Hindlimb muscle (tissue), 1 donor: ENCODE results near the gene ADGRL4. TPM values are rescaled to one million over a fixed set of nuclear protein-coding genes. Genes with fewer than 3 reads are reported as not detected.
"Not testable (repeated sequence)": the region's sequence is repeated elsewhere in the genome, so short reads cannot be mapped to it uniquely, and the experiment has no call there.

Experiments
- DNase-seq: peaks from one replicate; pipeline ENCODE4 v3.0.0-alpha.2; 2013
- polyA plus RNA-seq: library from polyadenylated mRNA; unstranded; fragments of 120-200 nt; gene quantifications from one replicate; pipeline ENCODE4 v1.2.1, GENCODE V29; 2013; ENCODE audit not compliant: insufficient read length

Gene ADGRL4
- polyA plus RNA-seq = 19.2 TPM

- peak; percentile 13 for DNase-seq
Observed at GRCh38 chr1:79006564-79006963, at the start of gene ADGRL4. TSS of gene ADGRL4 (minus strand) at chr1:79006730. CDS start at chr1:79006654, 76 bp downstream.

DNA sequence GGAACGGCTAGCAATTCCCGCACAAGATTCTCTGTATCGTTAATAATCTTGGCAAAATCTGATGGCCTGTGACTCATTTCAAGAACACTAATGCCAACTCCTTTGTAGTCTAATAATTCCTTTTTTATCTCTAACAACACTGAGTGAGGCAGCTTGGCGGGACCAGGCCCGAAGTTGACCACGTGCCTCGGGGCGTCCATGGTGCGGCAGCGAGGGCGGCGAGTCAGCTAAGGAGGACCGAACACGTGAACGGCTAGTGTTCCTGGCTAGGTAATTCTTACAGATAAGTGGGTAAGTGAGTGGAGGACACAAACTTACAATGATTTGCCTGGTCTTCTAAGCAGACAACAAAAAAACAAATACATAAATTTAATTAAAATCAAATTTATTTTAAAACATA is 49.3 kb upstream of the ADGRL4 start:
- DNase-seq = no peak

- no peak for DNase-seq
Observed at GRCh38 chr1:79052829-79053449, 46.4 kb upstream of the ADGRL4 start.

- DNase-seq = no peak
Observed at GRCh38 chr1:79044974-79045650, 38.6 kb upstream of the ADGRL4 start.

- no peak for DNase-seq
Observed at GRCh38 chr1:79043506-79043905, 37.0 kb upstream of the ADGRL4 start.

- DNase-seq = no peak
Observed at GRCh38 chr1:79042539-79042938, 36.0 kb upstream of the ADGRL4 start.

DNA sequence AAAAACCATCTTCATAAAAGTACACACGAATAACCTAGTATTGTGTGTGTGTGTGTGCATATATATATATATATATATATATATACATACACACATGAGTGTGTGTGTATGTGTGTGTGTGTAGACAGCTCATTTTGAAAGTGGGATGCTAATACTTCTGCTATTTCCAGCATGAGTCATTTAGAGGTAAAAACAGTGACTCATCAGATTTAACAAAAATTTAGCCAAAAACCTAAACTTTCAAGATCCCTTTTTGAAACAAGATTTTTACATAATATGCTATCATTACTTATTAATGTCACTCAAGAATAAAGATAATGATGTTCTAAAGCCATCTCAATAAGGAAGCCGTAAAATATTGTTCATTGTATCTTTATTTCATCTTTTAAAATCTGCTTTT is 35.6 kb upstream of the ADGRL4 start:
- no peak for DNase-seq

GRCh38 chr1:79041666-79042065 is 35.1 kb upstream of the ADGRL4 start:
- DNase-seq = no peak

GRCh38 chr1:79040424-79041082 is 34.0 kb upstream of the ADGRL4 start:
- DNase-seq = no peak

GRCh38 chr1:79037085-79037484 is 30.6 kb upstream of the ADGRL4 start:
- no peak for DNase-seq

DNA sequence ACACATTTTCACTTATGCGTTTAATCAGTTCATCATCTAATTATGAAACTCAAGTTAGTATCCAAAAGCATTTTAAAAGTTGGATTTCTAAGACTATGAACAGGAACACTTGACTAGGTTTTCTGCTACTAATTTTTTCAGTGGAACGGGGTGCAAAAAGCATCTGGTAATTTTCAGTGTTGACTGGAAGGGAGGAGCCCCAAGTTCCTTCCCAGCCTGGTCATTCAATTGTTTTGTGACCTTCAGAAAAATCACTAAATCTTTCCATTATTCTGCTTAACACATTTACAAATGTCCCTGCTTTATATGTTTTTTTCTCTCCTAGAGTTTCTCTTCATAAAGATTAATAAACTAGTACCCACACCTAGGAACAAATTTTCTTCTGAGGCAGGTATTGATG is 6.0 kb upstream of the ADGRL4 start:
- no peak for DNase-seq

GRCh38 chr1:79010589-79010988 is 4.1 kb upstream of the ADGRL4 start:
- DNase-seq = no peak

DNA sequence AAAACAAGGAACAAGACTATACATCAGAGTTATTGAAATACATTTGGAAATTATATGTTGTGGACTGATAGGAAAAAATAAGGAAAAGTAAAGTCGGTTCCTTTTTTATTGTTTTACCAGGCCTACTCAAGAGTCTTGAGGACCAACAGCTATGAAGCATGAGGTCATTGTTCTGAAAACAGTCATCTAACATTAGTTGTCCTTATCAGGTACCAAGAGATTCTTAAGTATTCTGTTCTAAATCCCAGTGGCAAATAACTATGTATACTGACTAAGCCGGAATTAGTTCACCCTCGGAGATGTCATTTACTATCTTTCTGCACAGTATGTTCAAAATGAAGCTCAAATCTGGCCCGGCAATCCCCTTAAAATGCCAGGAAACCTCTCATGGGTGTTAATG is 585 bp downstream of the ADGRL4 start:
- no peak for DNase-seq

DNA sequence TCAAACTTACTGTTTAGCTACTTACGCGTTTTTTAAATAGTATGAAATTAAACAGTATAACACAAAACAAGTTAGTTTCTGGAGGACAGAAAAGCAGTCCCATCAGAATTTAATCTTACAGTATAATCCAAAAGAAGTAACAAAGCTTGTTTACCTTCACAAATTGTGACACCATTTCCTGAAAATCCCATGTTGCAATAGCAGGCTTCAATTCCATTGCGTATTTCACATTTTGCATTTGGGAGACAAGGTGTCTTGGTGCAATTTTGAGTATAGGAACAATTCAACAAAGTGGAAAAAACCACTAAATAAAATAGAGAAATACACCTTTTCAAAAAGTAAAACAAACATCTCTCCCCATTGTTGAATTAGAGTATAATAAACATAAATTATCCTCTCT is 1.6 kb downstream of the ADGRL4 start:
- no peak for DNase-seq

GRCh38 chr1:78996791-78997190 is 9.7 kb downstream of the ADGRL4 start:
- no peak for DNase-seq

GRCh38 chr1:78987042-78987441 is 19.5 kb downstream of the ADGRL4 start:
- no peak for DNase-seq

- peak; percentile 30 for DNase-seq
Observed at GRCh38 chr1:78980511-78980910, 26.0 kb downstream of the ADGRL4 start.

GRCh38 chr1:78972723-78973122 is 33.8 kb downstream of the ADGRL4 start:
- no peak for DNase-seq

DNA sequence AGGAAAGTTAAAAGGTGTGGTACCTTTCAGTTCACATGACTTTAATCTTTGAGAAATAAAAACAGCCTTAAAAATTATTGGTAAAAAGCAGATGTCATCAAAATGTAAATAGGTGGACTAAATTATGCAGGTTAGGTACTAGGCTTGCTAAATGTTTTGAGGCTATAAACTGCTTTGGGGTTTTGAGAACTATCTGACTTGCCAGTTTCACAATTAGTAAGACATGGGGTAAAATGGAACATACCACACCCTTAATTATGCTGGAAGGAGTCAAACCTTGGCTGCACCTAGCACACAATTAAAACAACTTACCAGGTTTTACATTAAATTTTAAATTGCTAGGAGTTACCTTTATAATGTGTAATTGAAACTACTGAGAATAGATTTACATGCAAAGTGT is 39.4 kb downstream of the ADGRL4 start:
- not testable (repeated sequence) for DNase-seq

DNA sequence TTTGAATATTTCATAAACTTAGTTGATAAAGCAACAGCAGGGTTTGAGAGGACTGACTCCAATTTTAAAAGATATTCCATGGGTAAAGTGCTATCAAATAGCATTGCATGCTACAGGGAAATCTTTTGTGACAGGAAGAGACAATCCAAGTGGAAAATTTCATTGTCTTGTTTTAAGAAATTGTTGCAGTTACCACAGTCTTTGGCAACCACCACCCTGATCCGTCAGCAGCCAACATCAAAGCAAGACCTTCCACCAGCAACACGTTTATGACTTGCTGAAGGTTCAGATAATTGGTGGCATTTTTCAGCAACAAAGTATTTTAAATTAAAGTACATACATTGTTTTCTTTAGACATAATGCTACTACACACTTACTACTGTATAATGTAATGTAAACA is 47.8 kb downstream of the ADGRL4 start:
- DNase-seq = no peak

DNA sequence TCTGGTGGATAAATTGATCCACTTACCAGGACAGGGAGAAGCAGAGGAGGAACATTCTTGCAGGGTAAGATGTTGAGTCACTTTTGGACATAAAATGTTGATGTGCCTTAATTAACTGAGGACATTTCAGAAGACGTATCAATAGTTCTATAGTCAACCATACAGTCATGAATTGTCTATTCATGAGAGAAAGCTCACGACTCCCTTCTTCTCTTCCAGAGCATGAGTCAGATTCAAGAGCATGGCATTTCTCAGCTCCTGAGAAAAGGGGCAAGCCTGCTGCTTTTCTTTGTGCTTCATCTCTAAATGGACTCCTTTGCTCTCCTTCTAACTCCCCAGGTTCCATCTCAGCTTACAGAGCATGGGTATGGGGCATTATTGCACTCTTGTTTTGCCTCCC is 55.7 kb downstream of the ADGRL4 start:
- DNase-seq = no peak

GRCh38 chr1:78949227-78949626 is 57.3 kb downstream of the ADGRL4 start:
- no peak for DNase-seq

- DNase-seq = no peak
Observed at GRCh38 chr1:78919150-78919549, 87.4 kb downstream of the ADGRL4 start.

GRCh38 chr1:78918157-78918556 is 88.4 kb downstream of the ADGRL4 start:
- DNase-seq = no peak
